Hypothalamus (tissue), 51 donors: ENCODE data around the gene BCAN.
"Not testable (repeated sequence)": the region's sequence is repeated elsewhere in the genome, so short reads cannot be mapped to it uniquely, and the experiment has no call there.

Experiments
- DNase-seq, 51 donors: peaks; one replicate each; lab custom pipeline; 2025; lab: John Stamatoyannopoulos, UW

BCAN gene

GRCh38 chr1:156641761-156642264 is at the start of gene BCAN:
Gene BCAN (plus strand): TSS chr1:156642117. CDS start chr1:156646055, 3,938 bp downstream.
- peak in 44 of 51 donors; percentile 22 to 82 (median 70) for DNase-seq

GRCh38 chr1:156592158-156592909 is 49.6 kb upstream of the BCAN start:
- DNase-seq, result no peak

GRCh38 chr1:156592910-156593660 is 48.8 kb upstream of the BCAN start:
- no peak for DNase-seq

- no peak for DNase-seq
Measured at GRCh38 chr1:156593661-156593989, 48.3 kb upstream of the BCAN start.

GRCh38 chr1:156594190-156594589 is 47.7 kb upstream of the BCAN start:
- DNase-seq, result peak in 1 of 51 donors; percentile 22

- DNase-seq, result no peak
Measured at GRCh38 chr1:156595016-156595415, 46.9 kb upstream of the BCAN start.

GRCh38 chr1:156596426-156596825 is 45.5 kb upstream of the BCAN start:
- no peak for DNase-seq

- no peak for DNase-seq
Measured at GRCh38 chr1:156598125-156598524, 43.8 kb upstream of the BCAN start.

GRCh38 chr1:156598731-156599432 is 43.0 kb upstream of the BCAN start:
- no peak for DNase-seq

- DNase-seq, result no peak
Measured at GRCh38 chr1:156599811-156600210, 42.1 kb upstream of the BCAN start.

- no peak for DNase-seq
Measured at GRCh38 chr1:156600733-156601121, 41.2 kb upstream of the BCAN start.

GRCh38 chr1:156601122-156601830 is 40.6 kb upstream of the BCAN start, which contains the start of gene GPATCH4:
Gene GPATCH4 (minus strand): TSS chr1:156601479.
- peak in 49 of 51 donors; percentile 31 to 93 (median 69) for DNase-seq

GRCh38 chr1:156601892-156602291 is 40.0 kb upstream of the BCAN start:
- DNase-seq, result no peak

- peak in 1 of 51 donors; percentile 11 for DNase-seq
Measured at GRCh38 chr1:156602557-156602993, 39.3 kb upstream of the BCAN start.

- DNase-seq, result not testable (repeated sequence)
Measured at GRCh38 chr1:156607344-156607743, 34.6 kb upstream of the BCAN start.

GRCh38 chr1:156608036-156608674 is 33.8 kb upstream of the BCAN start:
- DNase-seq, result peak in 30 of 51 donors; percentile 9 to 79 (median 44)

- peak in 2 of 51 donors; percentile 7 to 12 for DNase-seq
Measured at GRCh38 chr1:156608981-156609380, 32.9 kb upstream of the BCAN start.

GRCh38 chr1:156610072-156610471 is 31.8 kb upstream of the BCAN start:
- DNase-seq, result not testable (repeated sequence)

- no peak for DNase-seq
Measured at GRCh38 chr1:156612666-156613065, 29.3 kb upstream of the BCAN start.

GRCh38 chr1:156615946-156616345 is 26.0 kb upstream of the BCAN start:
- peak in 4 of 51 donors; percentile 22 to 72 (median 25) for DNase-seq
